Gastrocnemius medialis (tissue), 4 donors: ENCODE data around the gene RPUSD2. TPM values are rescaled to one million over a fixed set of nuclear protein-coding genes. Genes with fewer than 3 reads are reported as not detected.

Experiments used
- ATAC-seq, 2 donors: fragments of 150-250 bp; one replicate each; pipeline ENCODE4 v1.9.1; 2016
- DNase-seq, 2 donors: peaks; one replicate each; pipeline ENCODE4 v3.0.0-alpha.2; 2019
- H3K27ac ChIP-seq, 4 donors: fragments of 200-600 bp; sonication (generic); 1 replicate in 1 of 4; 2 replicates in 3 of 4; pipeline ENCODE4 v1.5.1; 2016 to 2018; ENCODE audit warnings: mild to moderate bottlenecking in 2 of 4, moderate library complexity in 1 of 4
- H3K27me3 ChIP-seq, 3 donors: fragments of 200-600 bp; sonication (generic) in 2 of 3; 1 replicate in 1 of 3; 2 replicates in 2 of 3; pipeline versions ENCODE4 v1.5.1 to v1.6.0; 2016 to 2019; ENCODE audit warnings: mild to moderate bottlenecking in 1 of 3, moderate library complexity in 1 of 3
- H3K36me3 ChIP-seq, 2 donors: fragments of 200-600 bp; sonication (generic) in 1 of 2; one replicate each; pipeline ENCODE4 v1.5.1; 2017 to 2018
- H3K4me1 ChIP-seq, 2 donors: fragments of 200-600 bp; sonication (generic) in 1 of 2; one replicate each; pipeline ENCODE4 v1.5.1; 2016 to 2017; ENCODE audit warnings: mild to moderate bottlenecking in 2 of 2
- H3K4me3 ChIP-seq, 4 donors: fragments of 200-600 bp; sonication (generic) in 3 of 4; 1 replicate in 1 of 4; 2 replicates in 3 of 4; pipeline ENCODE4 v1.5.1; 2016 to 2019; ENCODE audit warnings: mild to moderate bottlenecking in 2 of 4
- H3K9me3 ChIP-seq, 3 donors: fragments of 200-600 bp; sonication (generic) in 2 of 3; 1 replicate in 1 of 3; 2 replicates in 2 of 3; pipeline ENCODE4 v1.5.1; 2016 to 2019
- CTCF ChIP-seq, 5 experiments: fragments of 450-650 bp in 3 of 5; fragments of 200-600 bp in 2 of 5; sonication (generic) in 2 of 5; IDR thresholded peaks in 4 of 5; conservative IDR thresholded peaks in 1 of 5; 1 replicate in 4 of 5; 2 replicates in 1 of 5; pipeline ENCODE4 v1.5.1; 2016 to 2019; ENCODE audit warnings: antibody characterized with exemption in 5 of 5, mild to moderate bottlenecking in 3 of 5, moderate library complexity in 3 of 5
- POLR2A ChIP-seq, 2 donors: fragments of 450-650 bp; IDR thresholded peaks; one replicate each; pipeline ENCODE4 v1.6.1; 2017; ENCODE audit warnings: antibody characterized with exemption in 2 of 2, mild to moderate bottlenecking in 2 of 2, moderate library complexity in 2 of 2
- in situ Hi-C, 4 donors: fragments of 200-750 bp; cut with MboI; loops; one replicate each; pipeline versions ENCODE4 v1.15.0 to v1.8.0; 2017; ENCODE audit warnings: low sequenced_read_pairs in 4 of 4
- intact Hi-C: fragments of 100-400 bp; cut with DNase I; formaldehyde crosslinking; loops from one replicate; pipeline ENCODE4 v1.15.1; 2023; ENCODE audit warnings: low total_unique reads
- total RNA-seq, 4 donors: library from RNA; depleted of rRNA; stranded (reverse); fragments of >200 nt; gene quantifications; one replicate each; pipeline versions ENCODE4 v1.1.0 to v1.2.3, GENCODE V29; 2016

The RPUSD2 gene
- total RNA-seq, 4 donors from 2014 or later: 4.5 to 9.1 (median 6.5) TPM

- Histone ChIP-seq H3K9me3 (no peaks in the 10 kb centered on the region), H3K27ac (no peak overlapping the region), H3K27me3 (no peaks in the 10 kb centered on the region), H3K4me3 (no peak overlapping the region), H3K4me1 (no peaks in the 10 kb centered on the region), H3K36me3 (no peaks in the 10 kb centered on the region)
- in situ Hi-C loops (no loop called here), intact Hi-C loops (no loop called here)
- TF ChIP-seq CTCF (IDR thresholded peaks at IDR 0.05 in 4 of 5, conservative IDR thresholded peaks at IDR 0.05 in 1 of 5) (no peak), POLR2A (IDR thresholded peaks at IDR 0.05) (no peak)
- DNase-seq (no peak), ATAC-seq (no peak)
Observed at GRCh38 chr15:40600956-40601355, 31.9 kb downstream of the RPUSD2 start.

GRCh38 chr15:40603935-40604334 is 34.8 kb downstream of the RPUSD2 start:
- Histone ChIP-seq H3K4me3 (no peak overlapping the region), H3K27ac (no peak overlapping the region), H3K4me1 (no peaks in the 10 kb centered on the region), H3K9me3 (no peaks in the 10 kb centered on the region), H3K36me3 (no peaks in the 10 kb centered on the region), H3K27me3 (no peaks in the 10 kb centered on the region)
- TF ChIP-seq CTCF (IDR thresholded peaks at IDR 0.05 in 4 of 5, conservative IDR thresholded peaks at IDR 0.05 in 1 of 5) (no peak), POLR2A (IDR thresholded peaks at IDR 0.05) (no peak)
- intact Hi-C loops (no loop called here), in situ Hi-C loops (no loop called here)
- ATAC-seq (no peak), DNase-seq (no peak)

GRCh38 chr15:40613080-40613479 is 44.0 kb downstream of the RPUSD2 start:
- Histone ChIP-seq H3K4me3 (no peak overlapping the region), H3K27me3 (no peaks in the 10 kb centered on the region), H3K36me3 (no peaks in the 10 kb centered on the region), H3K27ac (no peak overlapping the region), H3K9me3 (no peaks in the 10 kb centered on the region), H3K4me1 (no peaks in the 10 kb centered on the region)
- in situ Hi-C loops: no loop called here
- no peak for ATAC-seq
- no peak for TF ChIP-seq CTCF (IDR thresholded peaks at IDR 0.05 in 4 of 5, conservative IDR thresholded peaks at IDR 0.05 in 1 of 5)
- TF ChIP-seq POLR2A (IDR thresholded peaks at IDR 0.05): no peak
- intact Hi-C loops: no loop called here
- no peak for DNase-seq

GRCh38 chr15:40618023-40618422 is 48.9 kb downstream of the RPUSD2 start:
- no peak overlapping the region for H3K27ac ChIP-seq
- in situ Hi-C loops: no loop called here
- ATAC-seq: no peak
- H3K4me3 ChIP-seq: no peak overlapping the region
- no peak for DNase-seq
- no peaks in the 10 kb centered on the region for H3K36me3 ChIP-seq
- intact Hi-C loops: no loop called here
- no peaks in the 10 kb centered on the region for H3K27me3 ChIP-seq
- no peak for TF ChIP-seq CTCF (IDR thresholded peaks at IDR 0.05 in 4 of 5, conservative IDR thresholded peaks at IDR 0.05 in 1 of 5)
- TF ChIP-seq POLR2A (IDR thresholded peaks at IDR 0.05): no peak
- H3K9me3 ChIP-seq: no peaks in the 10 kb centered on the region
- H3K4me1 ChIP-seq: no peaks in the 10 kb centered on the region

- no peak for ATAC-seq
- no peaks in the 10 kb centered on the region for H3K36me3 ChIP-seq
- no peak for TF ChIP-seq CTCF (IDR thresholded peaks at IDR 0.05 in 4 of 5, conservative IDR thresholded peaks at IDR 0.05 in 1 of 5)
- TF ChIP-seq POLR2A (IDR thresholded peaks at IDR 0.05): no peak
- no peak for DNase-seq
- no peaks in the 10 kb centered on the region for H3K4me1 ChIP-seq
- H3K4me3 ChIP-seq: no peak overlapping the region
- in situ Hi-C loops (no loop called here), intact Hi-C loops (no loop called here)
- no peaks in the 10 kb centered on the region for H3K27me3 ChIP-seq
- no peak overlapping the region for H3K27ac ChIP-seq
- no peaks in the 10 kb centered on the region for H3K9me3 ChIP-seq
Observed at GRCh38 chr15:40618906-40619305, 49.8 kb downstream of the RPUSD2 start.
